Karpas-422 (cell line): Measurements from ENCODE around the gene CRB2. TPM values are rescaled to one million over a fixed set of nuclear protein-coding genes. Genes with fewer than 3 reads are reported as not detected.

Experiments
- DNase-seq: peaks from one replicate; pipeline ENCODE4 v3.0.0-alpha.2; 2015
- H2AFZ ChIP-seq: fragments of 200-600 bp; sonication (generic); 2 replicates; pipeline ENCODE4 v1.6.1; 2014; ENCODE audit warnings: antibody characterized with exemption, low read length, mixed read lengths
- H3K27ac ChIP-seq: fragments of 200-600 bp; sonication (generic); 2 replicates; pipeline ENCODE4 v1.5.1; 2014; ENCODE audit warnings: mild to moderate bottlenecking, low read length, moderate library complexity
- H3K27me3 ChIP-seq: fragments of 200-600 bp; sonication (generic); 2 replicates; pipeline ENCODE4 v1.6.1; 2014; ENCODE audit warnings: low read length, mixed read lengths
- H3K36me3 ChIP-seq: fragments of 200-600 bp; sonication (generic); 2 replicates; pipeline ENCODE4 v1.6.1; 2014; ENCODE audit warnings: low read length, mixed read lengths; ENCODE audit not compliant: insufficient read depth
- H3K4me1 ChIP-seq: fragments of 200-600 bp; sonication (generic); 2 replicates; pipeline ENCODE4 v1.6.1; 2014; ENCODE audit warnings: mild to moderate bottlenecking, low read length, mixed read lengths
- H3K4me2 ChIP-seq: fragments of 200-600 bp; sonication (generic); 2 replicates; pipeline ENCODE4 v1.6.1; 2014; ENCODE audit warnings: low read length, low read depth, mild to moderate bottlenecking; ENCODE audit not compliant: poor library complexity, severe bottlenecking
- H3K4me3 ChIP-seq: fragments of 200-600 bp; sonication (generic); 2 replicates; pipeline ENCODE4 v1.5.1; 2014; ENCODE audit warnings: mild to moderate bottlenecking, antibody characterized with exemption, low read length, mixed read lengths
- H3K79me2 ChIP-seq: fragments of 200-600 bp; sonication (generic); 2 replicates; pipeline ENCODE4 v1.6.1; 2014; ENCODE audit warnings: mild to moderate bottlenecking, low read length, mixed read lengths
- H3K9ac ChIP-seq: fragments of 200-600 bp; sonication (generic); 2 replicates; pipeline ENCODE4 v1.6.0; 2014; ENCODE audit warnings: low read length
- H3K9me2 ChIP-seq: fragments of 200-600 bp; sonication (generic), shearing (Covaris generic); replicated peaks from 2 replicates; pipeline ENCODE4 v1.6.0; 2014; ENCODE audit warnings: mild to moderate bottlenecking, low read length, moderate library complexity; ENCODE audit not compliant: insufficient read depth
- H3K9me3 ChIP-seq: fragments of 300-700, 200-600 bp; sonication (generic); 2 replicates; pipeline ENCODE4 v1.6.1; 2014; ENCODE audit warnings: low read length, mixed read lengths
- H4K20me1 ChIP-seq: fragments of 200-600 bp; sonication (generic); 2 replicates; pipeline ENCODE4 v1.6.1; 2014; ENCODE audit warnings: mild to moderate bottlenecking, antibody characterized with exemption, low read length, low read depth; ENCODE audit not compliant: insufficient read depth
- small RNA-seq: library from RNA; depleted of rRNA; stranded (forward); fragments of <200 nt; gene quantifications from one replicate; pipeline ENCODE3, GENCODE V24; 2014
- total RNA-seq: library from RNA; depleted of rRNA; stranded (reverse); fragments of >200 nt; shearing (Covaris generic); gene quantifications from 2 replicates; pipeline ENCODE4 v1.2.3, GENCODE V29; 2014; ENCODE audit warnings: low replicate concordance; rRNA removed

The CRB2 gene
- total RNA-seq, 1 experiment from 2014 or later, result not detected

DNA sequence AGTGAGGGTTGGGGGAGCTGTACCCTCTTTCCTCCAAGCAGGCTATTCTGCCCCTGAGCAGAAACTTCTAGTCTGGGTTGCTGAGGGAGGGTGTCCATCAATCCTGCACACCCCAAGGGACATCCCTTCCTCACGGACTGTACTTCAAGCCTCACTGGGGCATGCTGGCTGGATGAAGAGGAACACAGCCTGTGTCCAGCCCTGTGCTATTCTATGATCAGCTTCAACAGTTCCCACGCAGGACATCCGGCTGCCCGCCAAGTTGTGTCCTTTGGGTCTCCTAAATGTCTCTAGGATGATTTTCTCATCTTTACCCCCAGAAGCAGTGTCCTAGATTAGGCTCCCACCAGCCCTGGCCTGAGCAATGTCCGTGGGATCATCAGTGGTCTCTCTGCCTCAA lies 68.1 kb downstream of the CRB2 start:
- Histone ChIP-seq H2AFZ (no peak overlapping the region), H3K36me3 (no peaks in the 10 kb centered on the region), H3K9me2 (no peaks in the 10 kb centered on the region), H3K4me1 (peaks cover 30% of the 10 kb centered on the region), H3K79me2 (no peaks in the 10 kb centered on the region), H3K27ac (no peak overlapping the region), H3K4me3 (no peak overlapping the region), H3K27me3 (no peaks in the 10 kb centered on the region), H4K20me1 (no peaks in the 10 kb centered on the region), H3K4me2 (no peak overlapping the region), H3K9me3 (no peaks in the 10 kb centered on the region), H3K9ac (no peak overlapping the region)
- no peak for DNase-seq

DNA sequence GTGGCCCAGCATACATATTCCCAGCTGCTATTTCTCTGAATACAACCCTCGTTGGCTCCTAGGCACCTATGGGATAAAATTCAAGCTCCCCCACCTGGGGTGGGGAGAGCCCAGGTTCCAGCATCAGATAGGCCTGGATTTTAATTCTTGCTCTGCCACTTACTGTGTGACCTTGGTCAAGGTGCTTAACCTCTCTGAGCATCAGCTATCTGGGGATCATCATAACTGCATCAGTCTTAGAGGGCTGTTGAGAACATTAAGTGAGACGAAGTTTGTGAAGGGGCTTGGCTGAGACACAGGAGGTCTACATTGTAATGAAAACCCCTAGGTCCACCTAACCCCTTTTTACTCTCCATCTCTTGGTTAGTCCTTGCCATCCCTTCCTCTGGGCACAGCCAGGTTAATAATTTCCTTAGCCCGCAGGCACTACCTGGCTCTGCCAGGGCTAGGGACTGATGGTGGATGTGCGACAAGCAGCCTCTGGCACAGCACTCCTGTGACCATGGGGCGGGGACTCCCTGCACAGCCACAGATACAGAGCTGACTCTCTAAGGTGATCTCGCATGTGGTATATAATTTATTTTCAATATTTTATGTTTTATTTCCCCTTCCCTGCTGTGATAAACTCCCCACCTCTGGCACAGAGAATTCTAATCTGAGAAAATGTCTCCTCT lies 68.7 kb downstream of the CRB2 start:
- no peak overlapping the region for H3K27ac ChIP-seq

GRCh38 chr9:123425261-123425821 lies 69.3 kb downstream of the CRB2 start:
- no peak for DNase-seq
- Histone ChIP-seq H3K27me3 (no peaks in the 10 kb centered on the region), H3K4me2 (no peak overlapping the region), H2AFZ (no peak overlapping the region), H3K9ac (no peak overlapping the region), H4K20me1 (no peaks in the 10 kb centered on the region), H3K9me3 (no peaks in the 10 kb centered on the region), H3K27ac (peak overlapping the region; percentile 80; the same call in 1 of the 2 replicates), H3K4me1 (peaks cover 30% of the 10 kb centered on the region), H3K4me3 (no peak overlapping the region), H3K9me2 (no peaks in the 10 kb centered on the region), H3K36me3 (no peaks in the 10 kb centered on the region; the same call in 1 of the 2 replicates), H3K79me2 (no peaks in the 10 kb centered on the region)

More for the DNA sequence above, 68.7 kb downstream of the CRB2 start:
- Histone ChIP-seq H3K4me3 (no peak overlapping the region), H2AFZ (no peak overlapping the region), H3K4me2 (no peak overlapping the region), H3K36me3 (no peaks in the 10 kb centered on the region), H3K4me1 (peaks cover 30% of the 10 kb centered on the region), H3K9me2 (no peaks in the 10 kb centered on the region), H3K79me2 (no peaks in the 10 kb centered on the region), H3K27me3 (no peaks in the 10 kb centered on the region), H4K20me1 (no peaks in the 10 kb centered on the region), H3K9me3 (no peaks in the 10 kb centered on the region), H3K9ac (no peak overlapping the region)
- no peak for DNase-seq

GRCh38 chr9:123425836-123426365 lies 69.9 kb downstream of the CRB2 start:
- Histone ChIP-seq H3K9ac (peak overlapping the region; percentile 49; the same call in 1 of the 2 replicates), H3K4me1 (peaks cover 30% of the 10 kb centered on the region), H3K27me3 (no peaks in the 10 kb centered on the region), H3K9me3 (no peaks in the 10 kb centered on the region), H3K4me2 (peak overlapping the region; percentile 42), H4K20me1 (no peaks in the 10 kb centered on the region), H3K36me3 (no peaks in the 10 kb centered on the region; the same call in 1 of the 2 replicates), H2AFZ (peak overlapping the region; percentile 47), H3K79me2 (no peaks in the 10 kb centered on the region), H3K4me3 (no peak overlapping the region), H3K27ac (peak overlapping the region; percentile 80), H3K9me2 (no peaks in the 10 kb centered on the region)
- DNase-seq, result no peak

GRCh38 chr9:123426406-123426805 lies 70.4 kb downstream of the CRB2 start:
- no peaks in the 10 kb centered on the region for H4K20me1 ChIP-seq
- DNase-seq, result peak; percentile 77
- peak overlapping the region; percentile 42 for H3K4me2 ChIP-seq
- peak overlapping the region; percentile 47 for H2AFZ ChIP-seq
- no peaks in the 10 kb centered on the region for H3K9me2 ChIP-seq
- H3K27me3 ChIP-seq, result no peaks in the 10 kb centered on the region
- H3K27ac ChIP-seq, result peak overlapping the region; percentile 80
- peak overlapping the region; percentile 49 for H3K9ac ChIP-seq
- no peaks in the 10 kb centered on the region; the same call in 1 of the 2 replicates for H3K36me3 ChIP-seq
- H3K4me3 ChIP-seq, result no peak overlapping the region
- no peaks in the 10 kb centered on the region for H3K9me3 ChIP-seq
- H3K4me1 ChIP-seq, result peaks cover 30% of the 10 kb centered on the region
- no peaks in the 10 kb centered on the region for H3K79me2 ChIP-seq

Small RNAs within 50 kb of the gene (small RNA-seq; reads per million reads assigned to genes)
- not detected for gene MIR601

Other genes starting within 250 kb of the CRB2 start
- gene STRBP, start 87.6 kb upstream of the CRB2 start, total RNA-seq, result 129 and 137 TPM in 2 replicates